Hematopoietic multipotent progenitor cell treated with erythropoietin and hydrocortisone succinate and interleukin-3 and kit ligand, for 8 days (in vitro differentiated cells): ENCODE measurements around the gene LAMA5.

Experiments
- DNase-seq: peaks from one replicate; pipeline ENCODE4 v3.0.0-alpha.2; 2015

LAMA5 gene

DNA sequence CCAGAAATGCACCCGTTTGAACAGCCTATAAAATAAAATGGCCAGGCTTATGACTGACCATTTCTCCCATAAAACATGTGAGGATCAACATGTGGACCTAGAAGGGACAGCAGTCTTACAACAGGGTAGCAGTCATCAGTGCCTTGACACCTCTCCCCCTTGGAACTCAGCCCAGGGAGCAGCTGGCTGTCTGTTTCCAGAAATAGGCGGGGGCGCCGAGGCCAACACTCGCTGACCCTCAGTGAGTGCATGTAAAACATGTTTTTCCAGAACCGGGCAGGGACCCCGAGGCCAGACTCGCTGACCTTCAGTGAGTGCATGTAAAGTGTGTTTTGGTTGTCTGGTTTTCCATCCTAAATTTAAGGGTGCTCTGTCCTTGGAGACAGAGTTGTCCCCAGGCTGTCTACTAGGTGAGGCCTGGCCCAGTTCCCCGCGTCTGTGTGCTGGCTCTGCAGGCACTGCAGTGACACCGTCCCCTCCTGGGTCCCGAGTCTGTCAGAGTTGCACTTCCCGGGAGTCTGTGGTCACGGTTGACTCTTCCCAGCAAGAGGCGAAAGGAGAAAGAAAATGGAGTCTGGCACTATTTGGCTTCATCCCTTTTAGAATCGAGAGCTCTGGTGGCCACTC is 84.1 kb downstream of the LAMA5 start:
- no peak for DNase-seq

DNA sequence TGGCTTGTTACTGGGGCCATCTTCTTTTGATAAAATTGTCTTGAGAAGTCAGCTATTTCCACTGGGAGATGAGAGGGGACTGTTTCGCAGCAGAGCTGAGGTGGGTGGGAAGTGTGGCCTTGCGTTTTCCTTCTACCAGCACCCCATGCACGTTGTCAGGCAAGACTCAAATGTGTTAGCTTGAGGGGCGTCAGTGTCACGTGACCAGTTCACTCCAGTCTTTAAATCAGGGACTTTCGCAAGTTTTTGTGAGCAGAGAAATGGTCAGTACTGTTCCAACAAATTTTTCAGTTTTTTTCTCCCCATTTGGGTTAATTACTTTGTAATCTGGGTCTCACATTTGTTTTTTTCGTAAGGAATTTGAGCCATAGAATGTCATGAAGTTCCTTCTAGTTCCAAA is 85.0 kb downstream of the LAMA5 start:
- DNase-seq: no peak

DNA sequence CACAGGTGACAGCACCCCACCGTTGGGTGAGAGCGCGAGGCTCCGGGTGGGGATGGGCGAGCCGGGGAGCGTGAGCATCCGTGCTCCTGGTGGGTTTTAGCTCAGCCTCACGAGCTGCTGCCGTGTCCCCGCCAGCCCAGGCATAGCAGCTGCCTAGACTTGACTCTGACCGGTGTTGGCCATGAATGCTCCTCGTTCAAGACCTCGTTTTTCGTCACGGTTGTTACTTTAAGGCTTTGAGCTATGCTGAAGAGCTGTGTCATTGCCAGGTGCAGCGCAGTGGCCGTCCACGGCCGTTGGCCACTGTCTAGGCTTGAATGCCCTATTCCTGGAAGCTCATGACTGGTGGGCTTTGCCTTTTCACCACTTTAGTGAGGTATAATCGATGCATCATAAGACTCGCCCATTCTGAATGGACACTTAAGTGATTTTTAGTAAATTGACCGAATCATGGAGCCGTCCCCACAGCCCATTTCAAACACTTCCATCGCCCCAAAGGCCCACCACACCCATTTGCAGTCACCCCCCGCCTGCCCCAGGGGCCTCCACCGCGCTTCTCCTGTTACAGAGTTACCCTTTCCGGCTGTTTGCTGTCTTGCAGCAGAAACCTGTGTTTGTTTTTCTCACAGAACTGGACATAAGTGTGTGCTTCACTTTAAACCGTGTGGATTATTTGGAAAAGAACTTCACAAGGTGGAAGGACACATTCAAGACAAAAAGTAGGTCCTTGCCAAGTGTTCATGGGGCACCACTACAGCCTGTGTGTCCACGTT is 85.8 kb downstream of the LAMA5 start:
- no peak for DNase-seq

DNA sequence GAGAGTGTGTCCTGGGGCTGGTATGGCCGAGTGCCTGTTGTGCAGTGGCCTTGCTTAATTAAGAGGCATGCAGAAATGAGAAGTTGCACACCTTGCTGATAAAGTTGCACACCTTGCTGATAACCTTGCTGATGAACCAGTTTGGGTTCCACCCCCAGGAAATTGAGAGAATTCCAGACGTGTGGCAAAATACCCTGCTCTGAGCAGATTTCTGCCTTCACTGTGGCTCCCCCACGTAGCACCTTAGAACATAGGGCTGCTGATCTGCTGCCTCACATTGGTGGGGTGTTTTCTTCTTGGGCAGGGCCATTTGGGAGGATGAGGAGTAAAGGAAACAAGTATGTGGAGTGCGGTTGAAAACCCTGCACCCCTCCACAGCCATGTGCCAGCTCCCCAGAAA is 86.8 kb downstream of the LAMA5 start:
- DNase-seq: no peak

DNA sequence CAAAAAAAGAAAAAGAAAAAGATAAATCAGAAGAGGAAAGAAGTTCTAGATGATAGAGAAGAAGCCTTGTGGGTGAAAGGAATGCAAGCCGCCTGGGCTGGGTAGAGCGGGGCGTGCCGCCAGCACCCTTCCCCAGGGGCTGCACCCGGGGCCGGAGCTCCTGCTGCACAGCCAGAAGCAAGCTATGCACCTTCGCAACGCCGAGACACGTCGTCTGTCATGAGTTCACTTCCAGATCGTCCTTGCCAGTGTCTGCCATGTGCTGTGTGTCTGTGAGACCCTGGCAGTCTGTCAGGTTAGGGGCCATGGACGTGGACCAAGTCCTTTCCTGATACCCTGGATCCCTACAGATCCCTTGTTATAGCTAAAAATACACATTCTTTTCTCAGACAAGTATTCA is 89.9 kb downstream of the LAMA5 start:
- no peak for DNase-seq

DNA sequence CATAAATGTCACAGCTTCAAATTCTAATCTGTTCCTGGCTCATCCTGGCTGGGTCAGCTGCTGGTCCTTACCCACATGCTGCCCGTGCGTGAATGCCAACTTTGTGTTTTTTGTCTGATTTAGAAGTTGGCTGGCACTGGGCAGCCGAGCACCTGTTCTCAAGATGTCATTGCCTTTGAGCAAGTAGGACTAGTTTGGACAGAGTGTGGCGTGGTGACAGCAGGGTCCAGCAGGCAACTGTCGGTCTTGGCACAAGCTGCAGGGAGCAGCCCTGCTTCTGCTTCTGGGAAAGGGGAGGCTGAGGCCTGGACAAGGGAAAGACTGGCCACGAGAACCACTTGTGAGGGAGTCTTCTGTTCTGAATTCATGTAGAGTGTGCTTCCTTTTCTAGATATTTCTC is 90.7 kb downstream of the LAMA5 start:
- DNase-seq: no peak

DNA sequence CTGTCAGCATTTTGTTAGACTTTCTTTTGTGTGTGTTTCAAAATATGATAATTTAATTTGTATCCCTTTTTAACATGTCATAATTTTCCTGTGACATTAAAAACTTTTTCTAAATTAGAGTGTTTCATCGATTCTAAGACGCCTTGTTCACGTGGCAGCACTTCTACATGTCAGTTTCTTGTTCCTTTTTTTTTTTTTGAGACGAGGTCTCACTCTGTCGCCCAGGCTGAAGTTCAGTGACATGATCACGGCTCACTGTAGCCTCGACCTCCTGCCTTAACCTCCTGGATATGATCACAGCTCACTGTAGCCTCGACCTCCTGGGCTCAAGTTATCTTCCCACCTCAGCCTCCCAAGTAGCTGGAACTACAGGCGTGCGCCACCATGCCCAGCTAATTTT is 91.9 kb downstream of the LAMA5 start:
- no peak for DNase-seq

DNA sequence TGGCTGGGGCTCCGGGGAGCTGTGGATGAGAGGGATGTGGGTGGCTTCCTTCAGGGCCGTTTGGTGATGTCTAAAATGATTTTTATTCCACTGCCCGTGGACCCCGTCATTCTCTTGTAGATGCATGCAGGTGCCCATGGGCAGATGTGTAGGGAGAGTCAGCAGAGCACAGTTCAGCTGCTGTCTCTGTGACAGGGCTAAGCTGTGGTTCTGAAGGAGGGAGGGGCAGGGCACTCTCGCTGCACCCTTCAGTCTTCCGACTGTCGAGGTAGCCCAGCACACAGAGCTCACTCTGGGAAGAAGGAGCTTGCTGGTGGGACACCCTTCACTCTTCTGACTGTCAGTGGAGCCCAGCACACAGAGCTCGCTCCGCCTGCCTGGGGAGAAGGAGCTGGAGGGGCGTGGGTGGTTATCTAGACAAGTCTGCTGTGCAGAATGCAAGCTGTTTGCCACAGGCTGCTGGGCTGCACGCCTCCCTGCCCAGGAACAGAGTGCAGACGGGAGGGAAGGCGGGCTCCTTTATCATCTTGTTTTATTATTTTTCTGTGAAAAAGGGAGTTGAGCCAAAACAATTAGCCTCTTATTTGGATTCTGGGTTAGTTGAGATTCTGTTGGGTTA is 92.7 kb downstream of the LAMA5 start:
- peak; percentile 94 for DNase-seq

DNA sequence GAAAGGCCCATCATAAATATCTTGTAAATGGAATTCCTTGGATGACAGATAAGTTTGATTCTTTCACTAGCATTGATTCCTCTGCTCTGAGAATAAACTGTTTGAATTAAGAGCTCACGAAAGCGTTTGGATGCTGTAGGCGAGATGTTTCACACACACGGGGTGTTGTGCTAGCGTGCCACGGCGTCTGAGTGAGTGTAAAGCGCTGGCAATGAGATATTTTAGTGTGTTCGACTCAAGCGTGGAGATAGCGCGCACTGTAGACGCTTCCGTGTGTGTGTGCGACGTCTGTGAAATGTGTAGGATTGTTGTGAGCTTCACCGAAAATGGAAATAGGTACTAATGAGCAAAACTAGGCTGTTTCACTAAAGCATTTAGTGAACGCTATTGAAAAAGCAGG is 93.7 kb downstream of the LAMA5 start:
- no peak for DNase-seq

DNA sequence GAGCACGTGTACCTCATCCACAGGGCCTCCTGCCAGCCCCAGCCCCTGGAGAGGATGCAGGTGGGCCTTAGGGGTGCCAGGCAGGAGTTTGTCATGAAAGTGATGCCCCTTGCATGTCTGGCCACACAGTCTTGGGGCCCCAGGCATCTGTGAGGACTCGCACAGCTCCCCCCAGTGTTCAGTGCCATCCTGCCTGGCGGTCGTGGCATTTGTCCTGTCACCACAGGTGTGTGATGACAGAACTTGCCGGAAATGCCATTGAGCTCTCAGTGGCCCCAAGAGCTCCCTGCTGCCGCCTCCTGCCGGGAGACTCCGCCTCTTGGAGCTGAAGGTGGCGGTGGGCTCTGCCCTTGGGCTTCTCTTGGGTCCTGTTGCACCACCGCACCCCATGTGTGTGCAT is 94.9 kb downstream of the LAMA5 start:
- no peak for DNase-seq

DNA sequence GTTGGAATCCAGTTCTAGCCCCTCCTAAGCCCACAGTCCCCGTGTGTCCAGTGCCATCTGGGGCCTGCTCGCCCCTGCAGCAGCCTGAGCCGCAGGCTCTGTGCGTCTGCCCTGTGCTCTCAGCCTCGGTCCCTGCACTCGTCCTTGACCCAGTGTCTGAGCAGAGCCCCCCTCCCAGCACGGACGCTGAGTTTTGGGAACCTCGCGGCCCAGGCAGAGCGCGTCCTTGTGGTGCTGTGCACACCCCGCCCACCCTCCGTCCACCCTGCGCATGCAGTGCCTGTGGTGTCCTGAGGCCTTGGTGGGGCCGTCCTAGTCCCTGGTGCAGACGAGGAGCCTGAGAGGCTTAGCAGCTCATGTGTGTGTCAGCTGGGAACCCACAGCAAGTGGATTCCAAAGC is 97.2 kb downstream of the LAMA5 start:
- DNase-seq: no peak

DNA sequence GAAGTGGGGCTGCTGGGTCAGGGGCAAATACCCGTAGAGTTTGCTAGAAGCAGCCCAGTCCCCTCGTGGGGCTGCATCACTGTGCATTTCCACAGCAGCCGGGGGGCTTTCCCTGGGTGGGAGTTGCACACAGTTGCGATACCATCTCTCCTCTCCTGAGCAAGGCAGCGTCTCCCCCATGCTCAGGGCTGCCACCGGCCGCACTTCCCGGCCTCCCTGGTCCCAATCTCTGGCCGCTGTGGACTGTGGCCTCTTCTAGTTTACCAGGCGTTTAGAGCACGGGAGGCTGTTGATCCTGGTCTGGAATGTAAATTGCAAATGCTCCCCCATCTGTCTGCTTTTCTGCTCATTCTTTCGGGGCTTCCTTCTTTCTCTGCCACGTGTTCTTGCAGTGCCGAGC is 97.7 kb downstream of the LAMA5 start:
- no peak for DNase-seq

DNA sequence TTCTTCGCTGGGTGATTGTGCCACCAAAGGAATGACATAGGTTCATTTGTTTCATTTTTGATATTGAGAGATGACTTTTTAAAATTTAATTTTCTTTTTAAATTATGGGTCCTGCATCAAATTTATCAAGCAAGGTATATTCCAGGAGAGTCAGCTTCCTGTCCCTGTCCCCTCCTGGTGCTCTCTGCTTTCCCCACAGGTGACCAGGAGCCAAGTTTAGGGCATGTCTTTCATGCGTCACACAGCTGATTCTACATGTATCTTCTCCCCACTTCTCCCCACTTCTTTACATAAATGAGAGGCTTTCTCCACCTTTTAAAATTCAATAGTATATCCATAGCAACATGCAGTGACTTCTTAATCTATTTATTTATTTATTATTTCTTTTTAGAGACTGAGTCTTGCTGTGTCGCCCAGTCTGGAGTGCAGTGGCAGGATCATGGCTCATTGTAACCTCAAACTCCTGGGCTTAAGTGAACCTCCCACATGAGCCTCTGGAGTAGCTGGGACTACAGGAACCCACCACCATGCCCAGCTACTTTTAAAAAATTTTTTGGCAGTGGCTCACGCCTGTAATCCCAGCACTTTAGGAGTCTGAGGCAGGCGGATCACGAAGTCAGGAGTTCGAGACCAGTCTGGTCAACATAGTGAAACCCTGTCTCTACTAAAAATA is 98.7 kb downstream of the LAMA5 start:
- DNase-seq: no peak

DNA sequence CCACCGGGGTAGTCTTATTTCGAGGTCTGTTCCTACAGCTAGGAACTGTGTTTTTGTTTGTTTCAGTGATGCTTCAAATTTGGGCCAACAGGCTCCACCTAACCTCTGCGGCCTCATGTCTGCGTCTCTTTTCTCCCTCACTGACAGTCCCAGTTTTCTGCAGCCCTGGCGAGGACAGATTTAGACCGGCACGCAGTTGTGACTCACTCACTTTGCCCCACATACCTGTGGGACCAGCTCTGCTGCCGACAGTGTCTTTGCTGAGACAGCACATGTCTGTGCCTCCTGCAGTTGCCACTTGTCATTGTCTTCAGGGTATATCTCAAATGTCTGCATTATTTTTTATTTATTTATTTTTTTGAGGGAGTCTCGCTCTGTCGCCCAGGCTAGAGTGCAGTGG is 99.6 kb downstream of the LAMA5 start:
- DNase-seq: no peak

DNA sequence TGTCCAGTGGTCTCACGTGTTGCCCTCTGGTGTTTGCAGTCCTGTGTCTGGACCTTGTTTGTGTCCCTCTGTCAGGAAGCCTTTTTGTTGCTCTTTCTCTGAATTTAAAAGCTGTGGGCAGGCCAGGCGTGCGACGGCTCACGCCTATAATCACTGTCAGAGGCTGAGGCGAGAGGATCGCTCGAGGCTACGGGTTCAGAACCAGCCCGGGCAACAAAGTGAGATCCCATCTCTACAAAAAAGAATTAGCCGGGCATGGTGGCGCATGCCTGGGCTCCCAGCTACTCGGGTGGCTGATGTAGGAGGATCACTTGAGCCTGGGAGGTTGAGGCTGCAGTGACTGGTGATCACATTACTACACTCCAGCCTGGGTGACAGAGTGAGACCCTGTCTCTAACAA is 100.3 kb downstream of the LAMA5 start:
- no peak for DNase-seq

DNA sequence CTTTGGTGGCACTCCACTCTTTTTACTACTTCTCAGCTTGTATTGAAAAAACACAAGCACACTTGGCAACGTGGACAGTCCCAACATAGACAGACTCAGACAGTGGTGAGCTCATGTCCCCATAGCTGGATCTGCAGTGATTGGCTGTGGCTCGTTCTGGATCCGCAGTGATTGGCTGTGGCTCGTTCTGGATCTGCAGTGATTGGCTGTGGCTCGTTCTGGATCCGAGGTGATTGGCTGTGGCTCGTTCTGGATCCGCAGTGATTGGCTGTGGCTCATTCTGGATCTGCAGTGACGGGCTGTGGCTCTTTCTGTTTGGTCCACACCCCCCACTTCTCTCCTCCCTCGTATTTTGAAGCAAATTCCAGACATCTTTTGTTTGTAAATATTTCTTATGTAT is 100.8 kb downstream of the LAMA5 start:
- no peak for DNase-seq

DNA sequence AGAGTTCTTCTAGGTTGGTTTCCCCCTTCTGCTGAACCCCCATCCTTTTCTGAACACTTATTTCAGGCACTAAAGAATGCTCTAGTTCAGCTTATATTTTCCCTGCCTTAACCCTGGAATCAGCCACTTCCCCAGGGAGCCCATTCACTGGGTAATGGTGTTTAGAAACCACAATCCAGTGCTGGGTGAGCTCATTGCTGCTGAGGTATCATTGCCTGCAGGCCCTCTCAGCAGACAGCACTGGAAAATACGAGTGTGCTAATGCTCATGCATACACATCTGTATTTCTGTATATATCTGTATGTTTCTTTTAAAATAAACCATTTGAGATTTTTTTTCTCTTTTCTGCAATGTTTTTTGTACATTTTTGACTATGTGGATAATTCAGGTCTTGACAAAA is 101.7 kb downstream of the LAMA5 start:
- no peak for DNase-seq

DNA sequence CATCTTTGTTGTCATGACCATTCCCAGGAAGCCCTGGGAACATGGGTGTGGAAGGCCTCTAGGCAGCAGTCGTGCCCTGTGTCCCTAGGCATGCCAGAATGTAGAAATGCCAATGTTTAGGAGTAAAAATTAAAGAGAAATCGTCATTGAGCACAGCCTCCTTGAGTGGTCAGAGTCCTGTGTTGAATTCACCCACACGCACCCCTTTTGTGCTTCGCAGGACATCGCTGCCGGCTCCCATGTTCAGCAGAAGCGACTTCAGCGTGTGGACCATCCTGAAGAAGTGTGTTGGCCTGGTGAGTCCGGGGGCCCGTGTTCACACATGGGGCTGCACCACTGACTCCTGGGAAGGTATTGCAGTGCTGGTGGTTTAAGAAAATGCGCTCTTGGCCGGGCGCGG is 103.7 kb downstream of the LAMA5 start:
- DNase-seq: no peak

DNA sequence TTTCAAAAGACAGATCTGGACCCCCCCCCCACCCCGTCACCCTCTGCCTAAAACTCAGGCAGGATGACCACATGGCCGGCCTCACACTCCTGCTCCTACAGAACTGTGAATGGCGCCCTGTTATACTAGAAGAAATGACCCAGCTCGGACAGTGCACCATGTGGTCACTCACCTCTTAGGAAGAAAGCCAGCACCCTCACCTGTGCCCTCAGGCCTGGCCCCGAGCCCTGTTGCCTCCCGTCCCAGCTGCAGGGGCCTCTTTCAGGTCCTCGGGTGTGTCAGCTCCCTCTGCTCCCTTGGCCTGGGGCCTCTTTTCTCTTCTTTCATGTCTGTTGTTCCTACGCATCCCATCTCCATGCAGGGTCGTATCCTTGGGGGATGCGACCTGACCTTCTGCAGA is 105.0 kb downstream of the LAMA5 start:
- no peak for DNase-seq

DNA sequence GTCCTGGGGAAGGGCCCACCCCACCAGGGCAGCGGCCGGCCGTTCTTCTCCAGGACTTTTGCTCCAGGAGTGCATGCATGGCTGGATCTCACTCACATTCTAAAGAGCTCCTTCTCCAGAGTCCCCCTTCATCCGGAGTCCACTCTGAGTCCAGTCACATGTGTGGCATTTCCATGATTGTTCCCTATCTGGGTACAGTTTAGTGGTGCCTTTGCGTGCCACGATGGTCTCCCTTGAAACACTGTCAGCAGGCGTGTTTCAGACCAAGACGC is 107.9 kb downstream of the LAMA5 start:
- no peak for DNase-seq
